M059J (cell line): ENCODE measurements around the gene SEZ6. TPM values are rescaled to one million over a fixed set of nuclear protein-coding genes. Genes with fewer than 3 reads are reported as not detected.
A peak's percentile ranks its signal among the peaks of the same experiment; 100 is the strongest.
"Not testable (repeated sequence)": the region's sequence is repeated elsewhere in the genome, so short reads cannot be mapped to it uniquely, and the experiment has no call there.

Experiments used
- DNase-seq: peaks from one replicate; pipeline ENCODE4 v3.0.0-alpha.2; 2012; ENCODE audit warnings: low read depth
- total RNA-seq: library from RNA; depleted of rRNA; stranded (reverse); fragments of >200 nt; shearing (Covaris generic); gene quantifications from 2 replicates; pipeline ENCODE4 v1.2.3, GENCODE V29; 2014

The SEZ6 gene
- total RNA-seq, 1 experiment from 2014 or later = not detected

DNA sequence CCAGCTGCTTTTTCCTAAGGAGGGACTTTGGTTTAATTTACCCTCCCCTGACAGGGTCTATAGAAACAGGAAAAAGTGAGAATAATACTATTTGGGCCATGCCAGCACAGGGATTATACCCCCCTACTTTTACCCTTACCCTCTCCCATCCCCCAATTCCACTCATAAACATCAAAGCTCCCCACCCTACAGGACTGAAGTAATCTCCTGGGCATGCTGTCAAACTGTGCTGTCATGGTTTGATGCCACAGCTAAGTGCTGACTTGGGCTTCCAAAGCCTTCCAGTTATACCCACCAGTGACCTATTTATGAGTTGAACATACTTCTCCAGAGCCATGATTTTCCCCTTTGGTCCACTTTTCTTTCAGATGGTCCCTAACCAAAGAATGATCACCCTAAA lies 67.3 kb downstream of the SEZ6 start:
- no peak for DNase-seq

DNA sequence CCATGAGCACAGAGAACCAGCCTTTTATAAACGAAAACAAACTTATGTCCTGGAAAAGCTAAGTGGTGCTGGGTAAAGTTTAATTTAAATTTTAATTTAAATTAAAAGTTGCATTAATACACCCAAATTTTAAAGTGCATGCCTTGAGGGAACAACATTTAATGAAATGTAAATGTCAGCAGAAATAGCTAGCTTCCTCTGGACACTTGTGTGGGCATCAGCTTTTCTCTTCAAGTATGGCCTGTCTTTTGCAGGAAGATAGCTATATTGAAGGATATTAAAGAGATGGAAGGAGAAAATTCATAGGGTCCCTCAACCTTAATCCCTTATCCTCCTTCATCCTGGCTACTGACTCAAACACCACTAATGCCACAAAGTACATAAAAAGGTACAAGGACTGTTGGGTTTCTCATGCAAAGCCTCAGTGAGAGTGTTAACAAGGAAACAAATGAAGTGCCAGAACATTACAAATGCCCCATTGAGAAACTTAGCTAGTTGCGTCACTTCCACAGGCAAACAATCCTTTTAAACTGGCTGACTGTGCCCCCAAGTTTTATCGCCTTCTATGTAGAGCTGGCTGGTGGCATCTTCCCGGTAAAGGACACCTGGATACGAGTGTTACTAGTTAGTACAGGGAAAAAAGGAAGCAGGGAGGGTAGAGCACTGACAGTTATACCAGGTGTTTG lies 68.6 kb downstream of the SEZ6 start:
- no peak for DNase-seq

- DNase-seq = no peak
These were observed 69.9 kb downstream of the SEZ6 start for GRCh38 chr17:28935744-28936460.

DNA sequence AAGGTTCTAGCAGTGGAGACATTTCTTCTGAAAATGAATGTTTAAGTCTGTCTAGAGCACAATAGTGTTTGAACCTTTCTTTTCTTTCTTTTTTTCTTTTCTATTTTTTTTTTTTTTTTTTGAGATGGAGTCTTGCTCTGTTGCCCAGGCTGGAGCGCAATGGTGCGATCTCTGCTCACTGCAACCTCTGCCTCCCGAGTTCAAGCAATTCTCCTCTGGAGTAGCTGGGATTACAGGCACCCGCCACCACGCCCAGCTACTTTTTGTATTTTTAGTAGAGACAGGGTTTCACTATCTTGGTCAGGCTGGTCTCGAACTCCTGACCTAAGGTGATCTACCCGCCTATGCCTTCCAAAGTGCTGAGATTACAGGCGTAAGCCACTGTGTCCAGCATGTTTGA lies 71.3 kb downstream of the SEZ6 start:
- not testable (repeated sequence) for DNase-seq

GRCh38 chr17:28929787-28930186 lies 76.0 kb downstream of the SEZ6 start:
- no peak for DNase-seq

DNA sequence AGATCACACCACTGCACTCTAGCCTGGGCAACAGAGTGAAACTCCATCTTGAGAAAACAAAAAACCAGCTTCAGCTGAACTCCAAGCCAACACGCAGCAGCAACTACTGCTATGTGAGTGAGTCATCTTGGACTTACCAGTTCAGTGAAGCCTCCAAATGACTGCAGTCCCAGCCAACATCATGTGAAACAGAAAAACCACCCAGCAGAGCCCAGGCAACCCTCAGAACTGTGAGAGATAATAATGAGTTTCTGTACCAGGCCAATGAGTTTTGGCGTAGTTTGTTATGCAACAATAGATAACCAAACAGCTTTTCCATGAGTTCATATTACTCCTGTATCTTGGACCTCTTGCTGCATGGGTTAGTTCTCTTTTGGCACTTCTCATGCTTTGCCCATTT lies 77.8 kb downstream of the SEZ6 start:
- peak; percentile 62 for DNase-seq

DNA sequence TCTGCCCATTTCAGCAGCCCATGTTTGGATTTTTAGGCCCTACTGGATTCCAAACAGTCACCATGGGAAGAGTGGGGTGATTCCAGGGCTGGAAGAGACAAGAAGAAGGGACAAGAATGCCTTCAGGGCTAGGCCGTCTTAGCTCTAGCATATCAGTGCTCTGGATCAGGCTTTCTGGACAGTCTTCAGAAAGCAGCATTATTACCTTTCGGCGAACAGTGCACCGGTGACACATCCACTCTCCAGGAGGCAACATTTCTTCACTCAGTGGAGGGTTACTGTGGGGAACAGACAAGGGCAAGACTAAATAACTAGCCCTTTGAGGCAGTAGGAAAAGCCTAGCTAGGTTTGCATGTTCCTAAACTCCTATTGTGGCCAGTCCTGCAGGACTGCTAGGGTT lies 79.0 kb downstream of the SEZ6 start:
- DNase-seq = peak; percentile 81

DNA sequence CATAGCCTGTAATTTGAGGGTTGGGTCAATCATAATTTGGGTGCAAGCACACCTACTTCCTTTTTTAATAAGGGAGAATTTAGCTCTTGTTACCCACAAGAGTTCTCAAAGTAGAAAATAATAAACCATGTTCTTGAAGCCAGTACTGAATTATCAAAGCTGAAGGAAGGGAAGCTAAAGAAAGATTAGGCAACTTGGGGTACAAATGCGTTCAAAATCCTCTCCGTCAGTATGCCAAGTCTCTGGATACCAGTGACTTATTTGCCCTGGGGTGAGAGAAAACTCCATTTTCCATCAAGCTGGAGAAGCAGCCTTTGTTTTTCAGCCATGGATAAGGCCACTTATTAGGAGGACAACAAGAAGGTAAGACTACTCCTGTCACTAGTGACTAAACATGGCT lies 79.5 kb downstream of the SEZ6 start:
- DNase-seq = no peak

DNA sequence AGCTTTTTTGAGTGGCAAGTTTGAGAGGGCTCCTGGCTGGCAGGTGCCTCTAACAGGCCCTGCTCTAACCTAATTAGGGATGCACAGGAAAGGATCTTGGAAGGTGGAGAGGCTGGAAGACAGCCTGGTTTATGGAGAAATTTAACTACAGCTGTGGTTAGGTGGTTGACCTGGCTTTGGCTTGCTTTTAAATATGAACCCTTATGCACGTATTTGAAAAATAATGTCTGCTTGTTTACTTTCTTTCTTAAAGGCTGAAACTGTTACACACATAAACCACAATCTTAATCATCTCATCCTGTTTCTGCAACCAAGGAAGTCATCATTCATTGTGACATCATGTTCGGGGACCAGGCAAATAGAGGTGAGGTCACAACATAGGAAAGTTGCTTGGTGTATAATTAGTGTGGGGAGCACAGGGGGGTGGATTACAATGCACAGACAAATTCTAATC lies 79.9 kb downstream of the SEZ6 start:
- peak; percentile 96 for DNase-seq

DNA sequence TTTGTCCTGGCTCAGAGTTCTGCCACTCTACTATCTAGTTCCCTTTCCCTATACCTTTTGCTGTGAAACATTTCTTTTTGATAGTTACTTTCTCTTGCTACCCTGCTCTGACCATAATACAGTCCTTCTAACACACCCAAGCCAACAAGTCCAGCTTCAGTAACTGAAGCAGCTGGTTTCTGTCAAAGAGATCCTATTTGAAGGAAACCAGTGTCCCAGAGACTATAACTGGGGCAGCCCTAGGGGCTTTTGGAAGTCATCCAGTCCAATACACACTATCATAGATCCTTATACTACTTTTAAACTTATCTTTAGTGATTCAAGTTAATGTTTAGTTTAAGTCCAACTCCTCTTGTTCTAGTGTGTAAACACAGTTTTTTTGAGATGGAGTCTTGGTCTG lies 85.6 kb downstream of the SEZ6 start:
- DNase-seq = no peak

GRCh38 chr17:28918295-28918694 lies 87.5 kb downstream of the SEZ6 start:
- DNase-seq = no peak

- DNase-seq = no peak
These were observed 88.4 kb downstream of the SEZ6 start for GRCh38 chr17:28917465-28917864.

DNA sequence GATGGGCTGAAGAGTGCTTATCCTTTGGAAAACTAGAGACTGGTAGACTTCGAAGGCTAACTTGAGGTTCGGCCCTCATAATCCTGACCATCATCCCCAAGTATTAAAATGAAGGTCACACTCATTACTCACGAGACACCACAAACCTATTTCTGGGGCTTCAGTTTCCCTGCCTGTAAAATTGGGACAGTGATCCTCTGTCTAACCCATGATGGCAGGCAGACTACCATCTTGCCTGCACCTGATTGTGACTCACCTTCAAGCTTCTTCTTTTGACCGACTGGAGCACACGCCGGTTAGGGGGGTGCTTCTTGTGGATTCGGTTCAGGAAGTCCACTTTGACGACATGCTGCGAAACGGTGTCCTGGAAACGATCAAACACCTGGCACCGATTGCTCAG lies 88.8 kb downstream of the SEZ6 start:
- no peak for DNase-seq

- DNase-seq = no peak
These were observed 89.4 kb downstream of the SEZ6 start for GRCh38 chr17:28916302-28916934.

GRCh38 chr17:28912938-28913333 lies 92.9 kb downstream of the SEZ6 start:
- no peak for DNase-seq

- DNase-seq = no peak
These were observed 93.4 kb downstream of the SEZ6 start for GRCh38 chr17:28912281-28912937.

DNA sequence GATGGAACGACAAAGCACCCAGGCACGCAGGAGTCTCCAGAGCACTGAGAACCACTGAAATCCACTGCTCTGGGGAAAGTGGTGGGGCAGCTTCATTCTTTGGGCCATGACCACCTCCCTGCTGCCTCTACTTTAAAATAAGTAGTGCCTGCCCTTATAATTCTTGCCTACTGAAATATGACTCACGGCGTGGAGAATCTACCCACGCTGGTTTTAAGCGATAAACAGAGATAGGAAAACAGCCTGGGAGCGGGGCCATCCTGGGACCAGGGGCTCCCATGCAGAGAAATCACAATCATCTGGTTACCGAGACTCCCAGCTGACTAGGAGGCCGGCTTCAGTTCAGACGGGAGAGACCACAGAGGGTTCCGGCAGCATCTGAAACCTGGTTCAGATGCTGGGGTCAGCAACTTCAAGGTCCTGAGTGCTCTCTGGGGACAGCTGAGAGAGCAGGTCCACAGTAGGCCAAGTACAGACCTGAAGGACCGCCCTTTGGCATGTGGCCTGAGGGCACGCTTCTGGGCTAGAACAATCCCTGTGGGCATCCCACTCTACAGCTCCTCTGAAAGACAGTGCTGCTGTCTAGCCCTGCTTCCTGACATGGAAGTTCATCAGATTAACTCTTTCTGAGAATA lies 94.3 kb downstream of the SEZ6 start:
- no peak for DNase-seq

- DNase-seq = no peak
These were observed 95.3 kb downstream of the SEZ6 start for GRCh38 chr17:28910534-28910933.

DNA sequence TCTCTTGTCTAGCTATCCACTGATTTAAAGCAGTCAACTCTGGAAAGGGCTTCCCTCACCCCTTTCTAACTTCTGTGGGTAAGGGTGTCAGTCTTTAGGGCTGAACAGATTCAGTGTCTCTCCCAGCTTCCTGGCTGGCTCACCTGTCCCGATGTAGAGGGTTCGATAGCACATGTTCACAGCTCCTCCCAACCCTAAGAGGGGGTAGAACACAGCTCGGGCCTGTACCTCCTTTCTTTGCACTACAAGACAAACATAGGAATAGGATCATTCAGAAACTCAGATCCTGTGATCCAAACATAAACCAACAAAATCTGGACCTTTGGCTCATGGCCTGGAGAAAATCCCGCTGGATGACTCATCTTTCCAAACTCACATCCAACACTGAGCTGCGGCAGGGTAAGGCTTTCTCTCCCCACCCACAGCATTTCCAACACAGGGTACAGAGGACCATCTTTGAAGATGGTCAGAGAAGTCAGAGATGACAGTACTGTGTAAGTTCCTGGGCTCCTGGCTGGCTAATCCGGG lies 97.1 kb downstream of the SEZ6 start:
- DNase-seq = peak; percentile 67

- no peak for DNase-seq
These were observed 97.9 kb downstream of the SEZ6 start for GRCh38 chr17:28907709-28908475.
